GM12872 (cell line): ENCODE data around the gene PLD5.
A peak's percentile ranks its signal among the peaks of the same experiment; 100 is the strongest.

Source experiments
- TF ChIP-seq, protein P1 (sequence below): IDR thresholded peaks from 3 replicates; pipeline ENCODE4 v1.5.1; 2011; ENCODE audit warnings: low read depth, mild to moderate bottlenecking, low read length, moderate library complexity; ENCODE audit not compliant: insufficient read depth

Gene PLD5

DNA sequence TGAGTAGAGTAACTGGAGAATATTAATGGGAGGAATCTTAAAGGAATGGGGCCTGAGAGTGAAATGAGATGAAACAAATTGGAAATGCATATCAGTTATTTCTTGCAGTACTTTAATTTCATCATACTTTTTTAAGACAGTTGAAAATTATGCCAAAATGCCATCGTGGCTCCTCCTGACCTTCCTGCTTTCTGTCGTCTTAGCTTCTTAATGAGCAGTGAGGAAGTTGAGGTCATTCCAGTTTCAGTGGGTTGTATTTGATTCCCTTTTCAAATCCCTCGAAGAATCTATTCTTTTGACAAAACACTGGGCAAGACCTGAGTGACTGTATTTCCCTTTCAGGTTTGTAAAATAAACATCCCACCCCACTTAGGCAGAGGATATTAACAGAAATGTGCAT lies 390.7 kb downstream of the PLD5 start:
- TF ChIP-seq, protein P1, sequence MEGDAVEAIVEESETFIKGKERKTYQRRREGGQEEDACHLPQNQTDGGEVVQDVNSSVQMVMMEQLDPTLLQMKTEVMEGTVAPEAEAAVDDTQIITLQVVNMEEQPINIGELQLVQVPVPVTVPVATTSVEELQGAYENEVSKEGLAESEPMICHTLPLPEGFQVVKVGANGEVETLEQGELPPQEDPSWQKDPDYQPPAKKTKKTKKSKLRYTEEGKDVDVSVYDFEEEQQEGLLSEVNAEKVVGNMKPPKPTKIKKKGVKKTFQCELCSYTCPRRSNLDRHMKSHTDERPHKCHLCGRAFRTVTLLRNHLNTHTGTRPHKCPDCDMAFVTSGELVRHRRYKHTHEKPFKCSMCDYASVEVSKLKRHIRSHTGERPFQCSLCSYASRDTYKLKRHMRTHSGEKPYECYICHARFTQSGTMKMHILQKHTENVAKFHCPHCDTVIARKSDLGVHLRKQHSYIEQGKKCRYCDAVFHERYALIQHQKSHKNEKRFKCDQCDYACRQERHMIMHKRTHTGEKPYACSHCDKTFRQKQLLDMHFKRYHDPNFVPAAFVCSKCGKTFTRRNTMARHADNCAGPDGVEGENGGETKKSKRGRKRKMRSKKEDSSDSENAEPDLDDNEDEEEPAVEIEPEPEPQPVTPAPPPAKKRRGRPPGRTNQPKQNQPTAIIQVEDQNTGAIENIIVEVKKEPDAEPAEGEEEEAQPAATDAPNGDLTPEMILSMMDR = no peak

DNA sequence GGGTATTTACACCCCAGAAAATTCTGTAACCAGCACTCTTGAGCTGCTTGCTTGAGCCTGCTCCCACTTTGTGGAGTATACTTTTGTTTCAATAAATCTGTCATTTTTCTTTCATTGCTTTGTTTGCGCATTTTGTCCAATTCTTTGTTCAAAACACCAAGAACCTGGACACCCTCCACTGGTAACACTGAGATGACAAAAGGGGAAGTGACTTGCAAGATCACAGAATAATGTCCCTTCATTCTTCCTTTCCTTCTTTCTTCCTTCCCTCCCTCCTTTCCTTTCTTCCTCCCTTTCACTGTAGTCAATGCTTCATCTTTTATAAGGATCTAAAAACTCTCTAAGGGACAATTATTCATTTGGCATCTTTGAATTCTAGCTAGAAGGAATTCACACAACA lies 391.1 kb downstream of the PLD5 start:
- TF ChIP-seq, protein P1 = no peak

GRCh38 chr1:242132121-242132817 lies 392.2 kb downstream of the PLD5 start:
- TF ChIP-seq, protein P1 = no peak

GRCh38 chr1:242128951-242129502 lies 395.5 kb downstream of the PLD5 start:
- TF ChIP-seq, protein P1 = peak; percentile 28; the same call in 2 of the 3 replicates

- TF ChIP-seq, protein P1 = no peak
Measured at GRCh38 chr1:242120432-242120831, 404.1 kb downstream of the PLD5 start.

DNA sequence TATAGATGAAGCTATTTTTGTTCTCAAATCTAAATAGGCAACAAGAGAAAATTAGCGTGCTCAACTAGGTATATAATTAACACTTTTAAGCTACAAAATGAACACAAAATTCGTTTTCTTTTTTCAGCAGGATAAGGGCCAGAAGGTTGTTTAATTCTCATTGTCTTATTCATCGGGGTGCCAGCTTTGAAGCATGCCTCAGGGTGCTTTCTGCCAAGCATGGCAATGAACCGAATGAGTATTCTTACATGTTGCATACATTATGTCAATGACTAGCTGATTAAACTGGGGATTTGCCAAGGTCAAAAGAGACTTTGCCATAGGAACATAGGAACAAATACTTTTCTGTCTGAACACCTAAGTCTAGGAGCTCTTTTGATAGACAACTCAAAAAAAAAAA lies 423.6 kb downstream of the PLD5 start:
- TF ChIP-seq, protein P1 = no peak

DNA sequence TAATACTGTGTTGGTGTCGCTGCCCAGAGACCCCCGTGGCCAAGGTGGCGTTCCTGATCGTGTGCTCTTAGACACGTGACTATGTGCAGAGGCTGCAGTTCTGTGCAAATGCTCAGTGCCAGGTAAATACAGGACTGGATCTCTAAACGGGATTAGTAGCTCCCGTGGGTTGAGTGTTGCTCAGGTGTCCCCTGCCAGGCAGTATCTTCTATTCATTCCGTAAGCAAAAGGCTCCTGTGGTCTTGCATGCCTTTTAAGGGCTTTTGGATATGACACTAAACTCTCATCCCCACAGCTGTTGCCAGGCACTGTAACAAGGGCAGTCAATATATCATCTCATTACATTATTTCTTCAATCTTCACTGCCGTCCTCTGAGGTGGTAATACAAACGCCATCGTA lies 431.4 kb downstream of the PLD5 start:
- TF ChIP-seq, protein P1 = no peak
